GM12873 (cell line): ENCODE measurements around the gene GABARAPL2.

Experiments used
- TF ChIP-seq, protein P1 (sequence below): IDR thresholded peaks from 2 replicates; pipeline ENCODE4 v1.5.1; 2012; ENCODE audit warnings: low read depth, mild to moderate bottlenecking, moderate library complexity, low read length, control low read depth; ENCODE audit not compliant: insufficient read depth; ENCODE audit errors: missing control alignments

The GABARAPL2 gene

DNA sequence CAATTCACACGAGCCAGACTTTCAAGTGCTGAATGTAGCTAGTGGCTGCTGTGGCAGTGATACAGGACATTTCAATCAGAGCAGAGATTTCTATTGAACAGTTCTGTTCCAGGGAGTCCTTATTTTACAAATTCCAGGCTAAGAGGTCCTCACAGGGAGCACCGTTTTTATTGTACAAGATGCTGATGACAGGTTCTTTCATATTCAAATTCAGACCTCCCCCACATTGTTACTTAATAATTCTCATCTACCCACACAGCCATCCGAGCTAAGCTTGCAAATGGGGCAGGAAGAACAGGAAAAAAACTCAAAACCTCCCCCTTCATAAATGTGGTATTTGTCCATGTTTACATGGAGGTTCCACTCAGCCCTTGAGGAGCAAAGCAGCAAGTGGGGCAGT is 9.8 kb downstream of the GABARAPL2 start:
- TF ChIP-seq, protein P1, sequence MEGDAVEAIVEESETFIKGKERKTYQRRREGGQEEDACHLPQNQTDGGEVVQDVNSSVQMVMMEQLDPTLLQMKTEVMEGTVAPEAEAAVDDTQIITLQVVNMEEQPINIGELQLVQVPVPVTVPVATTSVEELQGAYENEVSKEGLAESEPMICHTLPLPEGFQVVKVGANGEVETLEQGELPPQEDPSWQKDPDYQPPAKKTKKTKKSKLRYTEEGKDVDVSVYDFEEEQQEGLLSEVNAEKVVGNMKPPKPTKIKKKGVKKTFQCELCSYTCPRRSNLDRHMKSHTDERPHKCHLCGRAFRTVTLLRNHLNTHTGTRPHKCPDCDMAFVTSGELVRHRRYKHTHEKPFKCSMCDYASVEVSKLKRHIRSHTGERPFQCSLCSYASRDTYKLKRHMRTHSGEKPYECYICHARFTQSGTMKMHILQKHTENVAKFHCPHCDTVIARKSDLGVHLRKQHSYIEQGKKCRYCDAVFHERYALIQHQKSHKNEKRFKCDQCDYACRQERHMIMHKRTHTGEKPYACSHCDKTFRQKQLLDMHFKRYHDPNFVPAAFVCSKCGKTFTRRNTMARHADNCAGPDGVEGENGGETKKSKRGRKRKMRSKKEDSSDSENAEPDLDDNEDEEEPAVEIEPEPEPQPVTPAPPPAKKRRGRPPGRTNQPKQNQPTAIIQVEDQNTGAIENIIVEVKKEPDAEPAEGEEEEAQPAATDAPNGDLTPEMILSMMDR = no peak

DNA sequence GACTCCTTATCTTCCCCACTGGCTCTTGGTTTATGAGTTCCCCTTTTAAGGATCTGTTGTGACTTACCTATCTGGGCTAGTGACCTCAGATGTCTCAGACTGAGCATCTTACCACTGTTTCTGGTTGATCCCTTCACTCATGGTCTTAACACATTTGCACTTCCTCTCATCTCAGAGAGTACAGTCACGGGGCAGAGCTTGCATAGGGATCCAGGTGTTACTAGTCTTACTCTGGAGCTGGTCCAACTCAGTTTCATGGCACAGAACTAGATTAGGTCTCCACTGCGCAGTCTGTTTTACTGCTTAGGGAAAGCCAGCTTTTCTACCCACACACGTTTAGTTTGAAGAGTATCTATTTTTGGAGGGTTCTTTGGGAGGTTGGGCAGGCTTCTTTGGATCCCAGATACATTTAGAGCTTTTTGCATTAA is 10.2 kb downstream of the GABARAPL2 start:
- TF ChIP-seq, protein P1 = no peak

DNA sequence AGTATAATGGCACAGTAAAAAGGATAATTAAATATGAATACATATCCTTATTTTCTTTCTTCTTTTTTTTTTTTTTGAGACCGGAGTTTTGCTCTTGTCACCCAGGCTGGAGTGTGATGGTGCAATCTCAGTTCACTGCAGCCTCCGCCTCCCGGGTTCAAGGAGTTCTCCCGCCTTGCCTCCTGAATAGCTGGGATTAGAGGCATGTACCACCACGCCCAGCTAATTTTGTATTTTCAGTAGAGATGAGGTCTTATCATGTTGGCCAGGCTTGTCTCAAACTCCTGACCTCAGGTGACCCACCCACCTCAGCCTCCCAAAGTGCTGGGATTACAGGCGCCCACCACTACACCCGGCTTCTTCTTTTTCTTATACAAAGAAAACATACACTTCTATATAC is 12.0 kb downstream of the GABARAPL2 start:
- TF ChIP-seq, protein P1 = no peak

DNA sequence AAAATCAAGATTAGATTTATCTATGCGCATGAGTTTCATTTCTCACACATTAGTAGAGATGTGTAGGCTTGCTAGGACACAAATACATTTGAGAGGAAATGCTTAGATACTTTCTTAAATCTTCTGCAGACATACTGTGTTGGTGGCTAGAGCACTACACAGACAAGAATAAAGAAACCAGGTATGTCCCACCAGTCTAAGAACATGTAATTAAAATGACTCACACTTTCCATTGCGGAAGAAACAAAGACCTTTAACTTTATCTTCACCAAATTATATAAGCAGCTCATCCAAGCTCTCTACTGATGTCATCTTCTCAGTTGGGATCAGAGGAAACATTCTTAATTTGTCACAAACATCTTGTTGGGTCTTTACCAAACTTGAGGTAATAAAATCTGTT is 12.5 kb downstream of the GABARAPL2 start:
- TF ChIP-seq, protein P1 = no peak

DNA sequence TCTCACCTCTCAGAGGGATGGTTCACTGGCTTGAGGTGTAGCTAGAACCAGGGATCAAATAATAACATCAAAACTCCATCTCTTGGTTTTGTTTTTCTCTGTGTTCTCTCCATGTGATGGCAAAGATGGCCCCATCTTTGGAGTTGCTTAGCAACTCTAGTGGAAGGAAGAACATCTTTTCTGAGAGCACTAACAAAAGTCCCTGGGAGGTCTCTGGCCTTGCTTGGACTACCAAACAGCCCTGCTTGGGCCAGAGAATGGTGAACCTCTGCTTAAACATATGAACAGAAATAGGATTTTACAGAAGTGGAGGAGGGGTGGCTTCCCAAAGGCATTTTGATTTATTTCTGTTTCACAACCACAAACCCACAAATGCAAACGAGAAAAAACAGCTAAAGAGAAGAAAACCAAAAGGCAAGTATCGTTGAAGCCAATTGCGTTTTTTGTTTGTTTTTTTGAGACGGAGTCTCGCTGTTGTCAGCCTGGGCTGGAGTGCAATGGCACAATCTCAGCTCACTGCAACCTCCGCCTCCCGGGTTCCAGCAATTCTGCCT is 13.2 kb downstream of the GABARAPL2 start:
- TF ChIP-seq, protein P1 = no peak

DNA sequence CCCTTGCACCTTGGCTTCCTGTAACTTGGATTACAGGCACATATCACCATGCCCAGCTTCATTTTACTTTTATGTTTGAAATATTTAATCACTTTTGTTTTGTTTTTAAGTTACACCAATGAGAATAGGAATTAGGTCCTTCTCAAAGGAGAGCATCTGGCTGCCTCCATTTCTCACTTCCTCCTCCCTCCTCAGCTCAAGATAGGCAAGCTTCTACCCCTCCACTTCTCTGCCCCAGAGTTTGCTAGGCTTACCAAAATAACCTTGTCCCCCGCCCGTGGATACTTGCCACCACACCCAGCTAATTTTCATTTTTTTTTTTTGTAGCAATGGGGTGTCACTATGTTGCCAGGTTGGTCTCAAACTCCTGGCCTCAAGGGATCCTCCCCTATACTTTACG is 17.9 kb downstream of the GABARAPL2 start:
- TF ChIP-seq, protein P1 = no peak

DNA sequence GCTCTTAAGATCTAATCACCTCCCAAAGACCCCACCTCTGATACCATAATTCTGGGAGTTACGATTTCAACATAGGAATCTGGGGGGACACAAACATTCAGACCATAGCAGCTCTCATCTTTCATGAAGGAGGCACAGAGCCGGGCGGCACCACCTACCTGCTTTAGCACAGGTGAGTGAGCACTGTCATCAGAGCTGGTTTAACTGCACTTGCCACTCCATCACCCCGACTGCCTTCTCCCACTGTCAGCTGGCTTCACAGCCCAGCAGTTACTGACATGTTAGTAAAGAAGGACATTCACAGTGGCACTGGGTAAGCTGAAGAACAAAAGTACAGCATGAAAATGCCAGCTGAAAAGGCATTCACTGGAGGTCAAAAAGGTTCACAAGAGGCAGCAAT is 22.5 kb downstream of the GABARAPL2 start:
- TF ChIP-seq, protein P1 = no peak
